SK-N-SH (cell line): Measurements from ENCODE around the gene ABCA4. TPM values are rescaled to one million over a fixed set of nuclear protein-coding genes. Genes with fewer than 3 reads are reported as not detected.

ENCODE experiments used
- CTCF ChIA-PET: fragments of 300-600, 350-600 bp; formaldehyde crosslinking; extraction: SDS; loops from one replicate; lab custom pipeline; 2021; lab: Yijun Ruan, JAX
- POLR2A ChIA-PET: fragments of 350-600 bp; sonication (Branson Sonifier 250); formaldehyde crosslinking; extraction: SDS; loops from one replicate; lab custom pipeline; 2020; ENCODE audit warnings: antibody characterized with exemption, inconsistent platforms; lab: Yijun Ruan, JAX
- DNase-seq: peaks from one replicate; pipeline ENCODE4 v3.0.0; 2012
- H2AFZ ChIP-seq: fragments of 200-600 bp; sonication (generic); 2 replicates; pipeline ENCODE4 v1.8.1; 2016; ENCODE audit warnings: antibody characterized with exemption, mild to moderate bottlenecking, low read depth
- H3F3A ChIP-seq: fragments of 200-600 bp; sonication (generic); replicated peaks from 2 replicates; pipeline ENCODE3; 2016; ENCODE audit warnings: antibody characterized with exemption, mild to moderate bottlenecking; ENCODE audit not compliant: insufficient read depth
- H3K27ac ChIP-seq, 2 experiments: fragments of 200-500 bp in 1 of 2; fragments of 200-600 bp in 1 of 2; sonication (Bioruptor generic) in 1 of 2; sonication (generic), shearing (Covaris generic) in 1 of 2; 2 replicates each; pipeline versions ENCODE4 v1.5.1 to v1.6.1; 2014 to 2016; ENCODE audit warnings: low read depth in 2 of 2, inconsistent platforms in 1 of 2, low read length in 1 of 2, mild to moderate bottlenecking in 1 of 2, mixed read lengths in 1 of 2
- H3K27me3 ChIP-seq: fragments of 200-600 bp; sonication (generic), shearing (Covaris generic); 2 replicates; pipeline ENCODE4 v1.6.1; 2016; ENCODE audit warnings: mixed run types; ENCODE audit not compliant: insufficient read depth
- H3K36me3 ChIP-seq, 2 experiments: fragments of 200-500 bp in 1 of 2; fragments of 200-600 bp in 1 of 2; sonication (Bioruptor generic) in 1 of 2; sonication (generic) in 1 of 2; replicated peaks in 1 of 2; 2 replicates each; pipeline versions ENCODE3 to v1.5.1; 2014 to 2016; ENCODE audit warnings: low read length in 1 of 2, mild to moderate bottlenecking in 1 of 2; ENCODE audit not compliant: insufficient read depth in 2 of 2, control insufficient read depth in 1 of 2
- H3K4me1 ChIP-seq, 2 experiments: fragments of 200-500 bp in 1 of 2; fragments of 200-600 bp in 1 of 2; sonication (Bioruptor generic) in 1 of 2; sonication (generic), shearing (Covaris generic) in 1 of 2; 2 replicates each; pipeline versions ENCODE4 v1.5.1 to v1.6.1; 2014 to 2016; ENCODE audit warnings: low read depth in 1 of 2, low read length in 1 of 2, mixed run types in 1 of 2; ENCODE audit not compliant: insufficient read depth in 2 of 2, control insufficient read depth in 1 of 2
- H3K4me2 ChIP-seq: fragments of 200-600 bp; sonication (generic), shearing (Covaris generic); 2 replicates; pipeline ENCODE4 v1.6.1; 2017; ENCODE audit warnings: mixed run types
- H3K4me3 ChIP-seq, 2 experiments: fragments of 200-500 bp in 1 of 2; fragments of 200-600 bp in 1 of 2; sonication (Bioruptor generic) in 1 of 2; sonication (generic), shearing (Covaris generic) in 1 of 2; 2 replicates each; pipeline versions ENCODE4 v1.5.1 to v1.8.1; 2014 to 2016; ENCODE audit warnings: low read depth in 2 of 2, inconsistent platforms in 1 of 2, low read length in 1 of 2, mild to moderate bottlenecking in 1 of 2, mixed read lengths in 1 of 2, moderate library complexity in 1 of 2
- H3K79me2 ChIP-seq: fragments of 200-600 bp; sonication (generic); 2 replicates; pipeline ENCODE4 v1.8.1; 2017; ENCODE audit warnings: mild to moderate bottlenecking; ENCODE audit not compliant: insufficient read depth
- H3K9ac ChIP-seq: fragments of 200-600 bp; sonication (generic); 2 replicates; pipeline ENCODE4 v1.6.1; 2017; ENCODE audit warnings: mixed run types
- H3K9me2 ChIP-seq: fragments of 200-600 bp; sonication (generic); 2 replicates; pipeline ENCODE4 v1.6.1; 2017; ENCODE audit warnings: mixed run types
- H3K9me3 ChIP-seq: fragments of 200-600 bp; sonication (generic); 2 replicates; pipeline ENCODE4 v1.6.1; 2017; ENCODE audit warnings: mixed run types, mild to moderate bottlenecking, moderate library complexity
- H4K20me1 ChIP-seq: fragments of 200-600 bp; sonication (generic); 2 replicates; pipeline ENCODE4 v1.6.1; 2017; ENCODE audit warnings: mild to moderate bottlenecking, mixed run types; ENCODE audit not compliant: insufficient read depth
- CTCF ChIP-seq: fragments of 200-600 bp; sonication (generic); IDR thresholded peaks from 2 replicates; pipeline ENCODE4 v1.6.1; 2017; ENCODE audit warnings: antibody characterized with exemption, mild to moderate bottlenecking, moderate library complexity
- ELF1 ChIP-seq: IDR thresholded peaks from 2 replicates; pipeline ENCODE4 v1.4.0; 2012
- EP300 ChIP-seq, 2 experiments: IDR thresholded peaks; 2 replicates each; pipeline versions ENCODE4 v1.4.0 to v1.6.1; 2012; ENCODE audit warnings: borderline replicate concordance in 1 of 2, low read depth in 1 of 2, low read length in 1 of 2
- FOXM1 ChIP-seq: IDR thresholded peaks from 2 replicates; pipeline ENCODE4 v1.4.0; 2012; ENCODE audit warnings: low read depth, mild to moderate bottlenecking
- GATA2 ChIP-seq: sonication (generic); formaldehyde crosslinking; IDR thresholded peaks from 2 replicates; pipeline ENCODE4 v1.5.0; 2020; ENCODE audit warnings: mild to moderate bottlenecking, missing genetic modification reagents
- MAX ChIP-seq: IDR thresholded peaks from 2 replicates; pipeline ENCODE4 v1.4.0; 2012; ENCODE audit warnings: low read depth
- PBX3 ChIP-seq: IDR thresholded peaks from 2 replicates; pipeline ENCODE4; 2012
- POLR2AphosphoS5 ChIP-seq: IDR thresholded peaks from 2 replicates; pipeline ENCODE4 v1.6.1; 2012; ENCODE audit warnings: low read depth, low read length
- RAD21 ChIP-seq: IDR thresholded peaks from 2 replicates; pipeline ENCODE4 v1.6.1; 2012; ENCODE audit warnings: mild to moderate bottlenecking, low read length
- RXRA ChIP-seq: IDR thresholded peaks from 2 replicates; pipeline ENCODE4 v1.4.0; 2012; ENCODE audit warnings: low read depth, mild to moderate bottlenecking, borderline replicate concordance
- SIN3A ChIP-seq: IDR thresholded peaks from 2 replicates; pipeline ENCODE4 v1.6.1; 2012; ENCODE audit warnings: low read depth, mild to moderate bottlenecking, low read length, moderate library complexity, borderline replicate concordance
- SMC3 ChIP-seq: IDR thresholded peaks from 2 replicates; pipeline ENCODE4 v1.6.1; 2012; ENCODE audit warnings: low read depth, low read length, improper control_type of control experiment
- TEAD4 ChIP-seq: IDR thresholded peaks from 2 replicates; pipeline ENCODE4 v1.4.0; 2012; ENCODE audit warnings: mild to moderate bottlenecking, borderline replicate concordance; ENCODE audit not compliant: insufficient read depth
- USF1 ChIP-seq: IDR thresholded peaks from 2 replicates; pipeline ENCODE4 v1.4.0; 2012; ENCODE audit warnings: low read depth, borderline replicate concordance
- WGBS: methylation state at CpG from one replicate; pipeline ENCODE4 v1.1.6; 2017; ENCODE audit warnings: low lambda C conversion rate; 5-methylcytosine and 5-hydroxymethylcytosine counted together
- polyA plus RNA-seq, 3 experiments: library from polyadenylated mRNA; depleted of rRNA; stranded (reverse); fragments of >200 nt; gene quantifications; 2 replicates each; pipeline ENCODE4 v1.2.3, GENCODE V29; 2012

The ABCA4 gene
- polyA plus RNA-seq, 1 of the 3 experiments (the other 2 are of a cell fraction), result 0.03 TPM

GRCh38 chr1:94031154-94031553 is 89.8 kb downstream of the ABCA4 start (continued):
- TF ChIP-seq CTCF, result no peak
- TF ChIP-seq TEAD4, result no peak

GRCh38 chr1:94029130-94029993 is 91.6 kb downstream of the ABCA4 start:
- no peaks in the 10 kb centered on the region for H3K27me3 ChIP-seq
- no peaks in the 10 kb centered on the region for H3K9me3 ChIP-seq
- H3K79me2 ChIP-seq, result no peaks in the 10 kb centered on the region
- H3K4me2 ChIP-seq, result no peak overlapping the region
- H3K27ac ChIP-seq, result no peak overlapping the region
- no peaks in the 10 kb centered on the region for H3K9me2 ChIP-seq
- H3K36me3 ChIP-seq, result no peaks in the 10 kb centered on the region
- H3F3A ChIP-seq, result no peaks in the 10 kb centered on the region
- no peak for DNase-seq
- no peak overlapping the region for H3K9ac ChIP-seq
- WGBS, result 49% methylated on average over 2 of the region's 6 CpGs
- no peak for TF ChIP-seq RAD21
- no peak for TF ChIP-seq PBX3
- no peak for TF ChIP-seq RXRA
- no peak for TF ChIP-seq SIN3A
- H2AFZ ChIP-seq, result no peak overlapping the region
- CTCF ChIA-PET, result interaction anchor here (1.0 to 35.1 kb wide), 7 partner anchors 11 to 305 kb away, joined by 3 to 889 read pairs (median 4); no protein-coding TSS in a partner anchor
- POLR2A ChIA-PET, result no interaction called here
- no peaks in the 10 kb centered on the region for H4K20me1 ChIP-seq
- H3K4me3 ChIP-seq, result no peak overlapping the region
- no peaks in the 10 kb centered on the region for H3K4me1 ChIP-seq

GRCh38 chr1:94027721-94028515 is 93.0 kb downstream of the ABCA4 start:
- Histone ChIP-seq H2AFZ (no peak overlapping the region), H3K27me3 (no peaks in the 10 kb centered on the region), H3K27ac (no peak overlapping the region), H3K36me3 (no peaks in the 10 kb centered on the region), H3K9me2 (no peaks in the 10 kb centered on the region), H3K4me3 (no peak overlapping the region), H3F3A (no peaks in the 10 kb centered on the region), H3K79me2 (no peaks in the 10 kb centered on the region), H4K20me1 (no peaks in the 10 kb centered on the region), H3K9ac (no peak overlapping the region), H3K4me1 (0 out of 4 replicates have a peak, but pooled peaks cover 0 to under 1% of the 10 kb centered on the region in 2 experiments), H3K4me2 (no peak overlapping the region), H3K9me3 (no peaks in the 10 kb centered on the region)
- DNase-seq, result no peak
- POLR2A ChIA-PET, result no interaction called here
- 87% methylated on average over 5 of the region's 5 CpGs for WGBS
- CTCF ChIA-PET, result interaction anchor here (2.0 to 35.1 kb wide), 6 partner anchors 13 to 306 kb away, joined by 6 to 889 read pairs (median 84); partner anchors contain the start of gene ARHGAP29
- TF ChIP-seq CTCF (no peak), RXRA (no peak), POLR2AphosphoS5 (no peak), ELF1 (no peak), GATA2 (CRISPR knock-in tag) (no peak), SMC3 (no peak), PBX3 (no peak), MAX (no peak), EP300 (IDR thresholded peaks at IDR 0.05; ENCODE audit: borderline replicate concordance in 1 of 2, low read depth in 1 of 2, low read length in 1 of 2) (no peak), FOXM1 (no peak), USF1 (no peak)
